B cell (primary cell): ENCODE data around the gene TDO2. TPM values are rescaled to one million over a fixed set of nuclear protein-coding genes. Genes with fewer than 3 reads are reported as not detected.
"Not testable (repeated sequence)": the region's sequence is repeated elsewhere in the genome, so short reads cannot be mapped to it uniquely, and the experiment has no call there.

Experiments used
- ATAC-seq: fragments of 200-7000 bp; cut with Tn5 transposase; one replicate; pipeline ENCODE4 v1.10.0; 2021; ENCODE audit warnings: low read depth, mild to moderate bottlenecking, moderate number of reproducible peaks, moderate library complexity
- CTCF ChIA-PET: fragments of 350-600 bp; sonication (Branson Sonifier 250); formaldehyde crosslinking; loops from one replicate; lab custom pipeline; 2021; ENCODE audit warnings: antibody characterized with exemption, inconsistent platforms; lab: Charles Lee
- POLR2A ChIA-PET: fragments of 350-600 bp; sonication (Branson Sonifier 250); formaldehyde crosslinking; loops from one replicate; lab custom pipeline; 2021; ENCODE audit warnings: antibody characterized with exemption; lab: Charles Lee
- DNase-seq: peaks from one replicate; pipeline ENCODE4 v3.0.0; 2013
- H2AFZ ChIP-seq: 2 replicates; pipeline ENCODE4 v1.6.1; 2012; ENCODE audit warnings: mild to moderate bottlenecking, low read depth, low read length; ENCODE audit not compliant: insufficient read depth, poor library complexity, severe bottlenecking
- H3K27ac ChIP-seq, 2 donors: 1 replicate in 1 of 2; 2 replicates in 1 of 2; pipeline ENCODE4 v1.5.1; 2012 to 2013; ENCODE audit warnings: low read length in 2 of 2, mild to moderate bottlenecking in 2 of 2, moderate library complexity in 1 of 2
- H3K27me3 ChIP-seq, 4 experiments: fragments of 200-600 bp in 1 of 4; sonication (generic) in 1 of 4; replicated peaks in 1 of 4; 1 replicate in 2 of 4; 2 replicates in 2 of 4; pipeline versions ENCODE4 v1.6.1 to v1.7.0; 2013 to 2016; ENCODE audit warnings: low read length in 3 of 4, mild to moderate bottlenecking in 2 of 4, mixed read lengths in 1 of 4, moderate library complexity in 1 of 4; ENCODE audit not compliant: insufficient read depth in 4 of 4, control insufficient read depth in 3 of 4; ENCODE audit errors: control extremely low read depth in 1 of 4
- H3K36me3 ChIP-seq, 2 experiments: replicated peaks in 1 of 2; 1 replicate in 1 of 2; 2 replicates in 1 of 2; pipeline versions ENCODE4 v1.6.1 to v1.7.1; 2013; ENCODE audit warnings: low read length in 1 of 2; ENCODE audit not compliant: insufficient read depth in 2 of 2, control insufficient read depth in 1 of 2; ENCODE audit errors: control extremely low read depth in 1 of 2, extremely low read depth in 1 of 2
- H3K4me1 ChIP-seq, 2 donors: fragments of 200-600 bp in 1 of 2; sonication (generic) in 1 of 2; 1 replicate in 1 of 2; 2 replicates in 1 of 2; pipeline versions ENCODE4 v1.5.1 to v1.6.1; 2013 to 2017; ENCODE audit warnings: low read length in 2 of 2; ENCODE audit not compliant: control insufficient read depth in 2 of 2, insufficient read depth in 2 of 2
- H3K4me2 ChIP-seq: replicated peaks from 2 replicates; pipeline ENCODE3; 2012; ENCODE audit warnings: mild to moderate bottlenecking, low read depth, low read length; ENCODE audit not compliant: poor library complexity, severe bottlenecking
- H3K4me3 ChIP-seq, 5 experiments: fragments of 200-600 bp in 1 of 5; sonication (generic) in 1 of 5; 1 replicate in 3 of 5; 2 replicates in 2 of 5; pipeline versions ENCODE4 v1.5.1 to v1.7.0; 2011 to 2016; ENCODE audit warnings: low read length in 4 of 5, mild to moderate bottlenecking in 4 of 5, low read depth in 2 of 5, control low read depth in 1 of 5, moderate library complexity in 1 of 5; ENCODE audit not compliant: insufficient read depth in 1 of 5; ENCODE audit errors: control extremely low read depth in 1 of 5, extremely low read depth in 1 of 5
- H3K79me2 ChIP-seq: fragments of 200-600 bp; sonication (generic); one replicate; pipeline ENCODE4 v1.6.0; 2016; ENCODE audit warnings: low read length; ENCODE audit not compliant: control insufficient read depth, insufficient read depth
- H3K9ac ChIP-seq: fragments of 200-600 bp; sonication (generic); 2 replicates; pipeline ENCODE4 v1.6.1; 2017; ENCODE audit warnings: mild to moderate bottlenecking, low read length, moderate library complexity
- H3K9me3 ChIP-seq, 3 donors: one replicate each; pipeline versions ENCODE4 v1.6.1 to v1.7.1; 2013; ENCODE audit warnings: low read length in 2 of 3; ENCODE audit not compliant: control insufficient read depth in 2 of 3, insufficient read depth in 1 of 3; ENCODE audit errors: control extremely low read depth in 1 of 3
- H4K20me1 ChIP-seq: 2 replicates; pipeline ENCODE4 v1.6.0; 2012; ENCODE audit warnings: mild to moderate bottlenecking, low read length; ENCODE audit not compliant: insufficient read depth, control insufficient read depth, poor library complexity, severe bottlenecking
- H3K27ac Mint-ChIP-seq: one replicate; pipeline ENCODE4 v1.8.0; 2021; ENCODE audit warnings: mixed read lengths
- H3K27me3 Mint-ChIP-seq: one replicate; pipeline ENCODE4 v1.8.0; 2021; ENCODE audit warnings: mixed read lengths
- H3K4me1 Mint-ChIP-seq: one replicate; pipeline ENCODE4 v1.8.0; 2021; ENCODE audit warnings: mixed read lengths
- H3K4me3 Mint-ChIP-seq: one replicate; pipeline ENCODE4 v1.8.0; 2021; ENCODE audit warnings: mixed read lengths
- H3K9me3 Mint-ChIP-seq: one replicate; pipeline ENCODE4 v1.8.0; 2022; ENCODE audit warnings: mixed read lengths; ENCODE audit not compliant: insufficient read depth
- EZH2 ChIP-seq: IDR thresholded peaks from 2 replicates; pipeline ENCODE4 v1.6.1; 2012; ENCODE audit warnings: borderline replicate concordance, low read depth, mild to moderate bottlenecking, moderate library complexity, low read length; ENCODE audit not compliant: insufficient read depth, poor library complexity, severe bottlenecking
- WGBS: methylation state at CpG from one replicate; pipeline ENCODE4 v1.1.5; 2013; ENCODE audit warnings: missing lambda C conversion rate; ENCODE audit not compliant: insufficient coverage; 5-methylcytosine and 5-hydroxymethylcytosine counted together
- intact Hi-C: fragments of 100-400 bp; cut with micrococcal nuclease; formaldehyde crosslinking; loops from one replicate; pipeline ENCODE4 v1.10.0; 2022
- polyA plus RNA-seq: library from polyadenylated mRNA; depleted of rRNA; stranded (reverse); fragments of >200 nt; gene quantifications from 2 replicates; pipeline ENCODE4 v1.2.3, GENCODE V29; 2012
- total RNA-seq, 2 donors: library from RNA; stranded (reverse); fragments of 120-200 nt in 1 of 2; gene quantifications; 1 replicate in 1 of 2; 2 replicates in 1 of 2; pipeline versions ENCODE4 v1.2.3 to v1.2.4, GENCODE V29; 2013 to 2022
- TF ChIP-seq, protein P1 (sequence below): fragments of 200-600 bp; IDR thresholded peaks from one replicate; pipeline ENCODE4 v1.8.0; 2022; ENCODE audit warnings: antibody characterized with exemption, mild to moderate bottlenecking

Gene TDO2
- total and polyA plus RNA-seq, 2 donors (not counting 1 experiment from before 2014, with no cell fraction given): not detected

- peaks cover 0 to 2% (median 0%) of the 10 kb centered on the region in 4 experiments for H3K27me3 ChIP-seq
- no peak overlapping the region for H3K4me3 Mint-ChIP-seq
- no peak overlapping the region for H3K4me2 ChIP-seq
- no peak overlapping the region for H3K27ac ChIP-seq
- H3K9ac ChIP-seq: no peak overlapping the region
- CTCF ChIA-PET: no interaction called here
- H3K9me3 Mint-ChIP-seq: no peaks in the 10 kb centered on the region
- H4K20me1 ChIP-seq: no peaks in the 10 kb centered on the region
- H3K9me3 ChIP-seq: no peaks in the 10 kb centered on the region
- no peaks in the 10 kb centered on the region for H3K79me2 ChIP-seq
- 40% methylated on average over 2 of the region's 3 CpGs for WGBS
- DNase-seq (no peak), ATAC-seq (no peak)
- no peaks in the 10 kb centered on the region for H3K4me1 ChIP-seq
- H3K4me3 ChIP-seq: no peak overlapping the region
- no peaks in the 10 kb centered on the region for H3K27me3 Mint-ChIP-seq
- H3K27ac Mint-ChIP-seq: no peak overlapping the region
- H3K4me1 Mint-ChIP-seq: no peaks in the 10 kb centered on the region
- POLR2A ChIA-PET: no interaction called here
- no peak overlapping the region for H2AFZ ChIP-seq
- no peaks in the 10 kb centered on the region for H3K36me3 ChIP-seq
- TF ChIP-seq, protein P1, sequence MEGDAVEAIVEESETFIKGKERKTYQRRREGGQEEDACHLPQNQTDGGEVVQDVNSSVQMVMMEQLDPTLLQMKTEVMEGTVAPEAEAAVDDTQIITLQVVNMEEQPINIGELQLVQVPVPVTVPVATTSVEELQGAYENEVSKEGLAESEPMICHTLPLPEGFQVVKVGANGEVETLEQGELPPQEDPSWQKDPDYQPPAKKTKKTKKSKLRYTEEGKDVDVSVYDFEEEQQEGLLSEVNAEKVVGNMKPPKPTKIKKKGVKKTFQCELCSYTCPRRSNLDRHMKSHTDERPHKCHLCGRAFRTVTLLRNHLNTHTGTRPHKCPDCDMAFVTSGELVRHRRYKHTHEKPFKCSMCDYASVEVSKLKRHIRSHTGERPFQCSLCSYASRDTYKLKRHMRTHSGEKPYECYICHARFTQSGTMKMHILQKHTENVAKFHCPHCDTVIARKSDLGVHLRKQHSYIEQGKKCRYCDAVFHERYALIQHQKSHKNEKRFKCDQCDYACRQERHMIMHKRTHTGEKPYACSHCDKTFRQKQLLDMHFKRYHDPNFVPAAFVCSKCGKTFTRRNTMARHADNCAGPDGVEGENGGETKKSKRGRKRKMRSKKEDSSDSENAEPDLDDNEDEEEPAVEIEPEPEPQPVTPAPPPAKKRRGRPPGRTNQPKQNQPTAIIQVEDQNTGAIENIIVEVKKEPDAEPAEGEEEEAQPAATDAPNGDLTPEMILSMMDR: no peak
- TF ChIP-seq EZH2: no peak
- intact Hi-C loops: no loop called here
Observed at GRCh38 chr4:155891058-155891457, 12.4 kb upstream of the TDO2 start.

DNA sequence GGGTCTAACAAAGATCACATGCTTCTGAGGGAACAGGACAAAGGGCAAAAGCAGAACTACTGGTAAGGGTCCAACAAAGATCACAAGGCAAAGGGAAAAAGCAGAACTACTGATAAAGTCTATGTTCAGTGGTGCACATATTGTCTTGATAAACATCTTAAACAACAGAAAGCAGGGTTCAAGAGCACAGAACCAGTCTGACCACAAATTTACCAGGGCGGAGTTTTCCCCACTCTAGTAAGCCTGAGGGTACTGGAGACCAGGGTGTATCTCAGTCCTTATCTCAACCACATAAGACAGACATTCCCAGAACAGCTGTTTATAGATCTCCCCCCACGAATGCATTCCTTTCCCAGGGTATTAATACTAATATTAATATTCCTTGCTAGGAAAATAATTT lies 5.1 kb upstream of the TDO2 start:
- CTCF ChIA-PET, H3K27me3 Mint-ChIP-seq, ATAC-seq: not testable (repeated sequence)

More for the DNA sequence above, 5.1 kb upstream of the TDO2 start:
- H3K36me3 ChIP-seq, H3K4me3 ChIP-seq, H2AFZ ChIP-seq, H3K27ac ChIP-seq, DNase-seq, H3K4me1 Mint-ChIP-seq, POLR2A ChIA-PET, H3K9me3 Mint-ChIP-seq, H3K9ac ChIP-seq, H3K9me3 ChIP-seq, H3K27ac Mint-ChIP-seq, H3K79me2 ChIP-seq, H3K4me3 Mint-ChIP-seq, H3K4me1 ChIP-seq, H4K20me1 ChIP-seq, H3K27me3 ChIP-seq, H3K4me2 ChIP-seq, intact Hi-C loops: not testable (repeated sequence)
- WGBS: 100% methylated on average over 1 of the region's 2 CpGs
